WTC11 (cell line): ENCODE measurements around the gene OR3A2. TPM values are rescaled to one million over a fixed set of nuclear protein-coding genes. Genes with fewer than 3 reads are reported as not detected.
"Not testable (repeated sequence)": the region's sequence is repeated elsewhere in the genome, so short reads cannot be mapped to it uniquely, and the experiment has no call there.

Experiments used
- ATAC-seq: fragments of 200-7000 bp; cut with Tn5 transposase; 2 replicates; pipeline ENCODE4 v1.10.0; 2021; ENCODE audit warnings: mild to moderate bottlenecking, moderate library complexity
- CTCF ChIA-PET: fragments of 300-600 bp; sonication (Branson Sonifier 250); formaldehyde crosslinking; loops from one replicate; lab custom pipeline; 2021; ENCODE audit warnings: antibody characterized with exemption; lab: Charles Lee
- POLR2A ChIA-PET: fragments of 350-600 bp; sonication (Branson Sonifier 250); formaldehyde crosslinking; loops from one replicate; lab custom pipeline; 2021; ENCODE audit warnings: antibody characterized with exemption; lab: Charles Lee
- DNase-seq: peaks from one replicate; pipeline ENCODE4 v3.0.0; 2021; ENCODE audit warnings: low spot score
- H3K27ac Mint-ChIP-seq: 2 replicates; pipeline ENCODE4 v1.8.0; 2021; ENCODE audit warnings: mixed read lengths
- H3K27me3 Mint-ChIP-seq: 2 replicates; pipeline ENCODE4 v1.8.0; 2021; ENCODE audit warnings: low read depth, mild to moderate bottlenecking, moderate library complexity, mixed read lengths
- H3K36me3 Mint-ChIP-seq: 2 replicates; pipeline ENCODE4 v1.8.0; 2021; ENCODE audit warnings: mixed read lengths
- H3K4me1 Mint-ChIP-seq: 2 replicates; pipeline ENCODE4 v1.8.0; 2022; ENCODE audit warnings: mixed read lengths
- H3K4me3 Mint-ChIP-seq: 2 replicates; pipeline ENCODE4 v1.8.0; 2021; ENCODE audit warnings: mild to moderate bottlenecking, moderate library complexity, mixed read lengths
- H3K9me3 Mint-ChIP-seq: 2 replicates; pipeline ENCODE4 v1.8.0; 2021; ENCODE audit warnings: mixed read lengths
- ATF1 ChIP-seq: sonication (generic); formaldehyde crosslinking; IDR thresholded peaks from 2 replicates; pipeline ENCODE4 v1.8.1; 2023; ENCODE audit warnings: mild to moderate bottlenecking, moderate library complexity, missing genetic modification reagents
- CREM ChIP-seq: sonication (generic); formaldehyde crosslinking; IDR thresholded peaks from 2 replicates; pipeline ENCODE4 v1.8.1; 2022; ENCODE audit warnings: mild to moderate bottlenecking, missing genetic modification reagents, moderate library complexity
- GRHL2 ChIP-seq: fragments of 250-450 bp; sonication (Bioruptor Pico); IDR thresholded peaks from 2 replicates; pipeline ENCODE4 v1.8.0; 2022; ENCODE audit warnings: mild to moderate bottlenecking, moderate library complexity; ENCODE audit not compliant: insufficient replicate concordance, severe bottlenecking
- NFE2L1 ChIP-seq: sonication (generic); formaldehyde crosslinking; IDR thresholded peaks from 2 replicates; pipeline ENCODE4 v1.8.1; 2023; ENCODE audit warnings: missing genetic modification reagents
- NFYB ChIP-seq: sonication (generic); formaldehyde crosslinking; conservative IDR thresholded peaks from 2 replicates; pipeline ENCODE4 v1.8.0; 2022; ENCODE audit warnings: low read depth, missing genetic modification reagents
- TEAD1 ChIP-seq: sonication (generic); formaldehyde crosslinking; IDR thresholded peaks from 2 replicates; pipeline ENCODE4 v1.8.0; 2022; ENCODE audit warnings: mild to moderate bottlenecking, missing genetic modification reagents
- ZBTB21 ChIP-seq: sonication (generic); formaldehyde crosslinking; IDR thresholded peaks from 2 replicates; pipeline ENCODE4 v1.8.1; 2023; ENCODE audit warnings: mild to moderate bottlenecking, missing genetic modification reagents, borderline replicate concordance
- ZNF121 ChIP-seq: sonication (generic); formaldehyde crosslinking; IDR thresholded peaks from 2 replicates; pipeline ENCODE4 v1.8.0; 2023; ENCODE audit warnings: missing genetic modification reagents
- ZNF232 ChIP-seq: sonication (generic); formaldehyde crosslinking; IDR thresholded peaks from 2 replicates; pipeline ENCODE4 v1.8.0; 2022; ENCODE audit warnings: mild to moderate bottlenecking, missing genetic modification reagents
- ZNF263 ChIP-seq: sonication (generic); formaldehyde crosslinking; IDR thresholded peaks from 2 replicates; pipeline ENCODE4 v1.8.1; 2022; ENCODE audit warnings: low read depth, mild to moderate bottlenecking, moderate library complexity, missing genetic modification reagents
- ZNF317 ChIP-seq: sonication (generic); formaldehyde crosslinking; IDR thresholded peaks from 2 replicates; pipeline ENCODE4 v1.8.1; 2023; ENCODE audit warnings: low read depth, mild to moderate bottlenecking, moderate library complexity, missing genetic modification reagents, borderline replicate concordance
- total RNA-seq: library from RNA; stranded (reverse); gene quantifications from 3 replicates; pipeline ENCODE4 v1.2.3, GENCODE V29; 2021
- TF ChIP-seq, protein P1 (sequence below): sonication (generic); formaldehyde crosslinking; IDR thresholded peaks from 2 replicates; pipeline ENCODE4 v1.8.1; 2023; ENCODE audit warnings: mild to moderate bottlenecking, missing genetic modification reagents, moderate library complexity
- TF ChIP-seq, protein P2 (sequence below): sonication (generic); formaldehyde crosslinking; IDR thresholded peaks from 2 replicates; pipeline ENCODE4 v1.8.0; 2022; ENCODE audit warnings: mild to moderate bottlenecking, missing genetic modification reagents
- TF ChIP-seq, protein P3 (sequence below): fragments of 250-450 bp; sonication (Bioruptor Pico); IDR thresholded peaks from 2 replicates; pipeline ENCODE4 v1.9.0; 2021; ENCODE audit warnings: moderate library complexity, mild to moderate bottlenecking, inconsistent platforms, borderline replicate concordance
- TF ChIP-seq, protein P4 (sequence below): sonication (generic); formaldehyde crosslinking; IDR thresholded peaks from 2 replicates; pipeline ENCODE4 v1.8.0; 2022; ENCODE audit warnings: mild to moderate bottlenecking, missing genetic modification reagents
- TF ChIP-seq, protein P5 (sequence below): fragments of 250-450 bp; sonication (Bioruptor Pico); IDR thresholded peaks from 2 replicates; pipeline ENCODE4 v1.9.0; 2021; ENCODE audit warnings: mild to moderate bottlenecking
- TF ChIP-seq, protein P6 (sequence below): sonication (generic); formaldehyde crosslinking; IDR thresholded peaks from 2 replicates; pipeline ENCODE4 v1.8.1; 2023; ENCODE audit warnings: mild to moderate bottlenecking, missing genetic modification reagents, borderline replicate concordance
- TF ChIP-seq, protein P7 (sequence below): sonication (generic); formaldehyde crosslinking; IDR thresholded peaks from 2 replicates; pipeline ENCODE4 v1.8.1; 2022; ENCODE audit warnings: low read depth, missing genetic modification reagents, borderline replicate concordance
- TF ChIP-seq, protein P8 (sequence below): fragments of 250-450 bp; sonication (Bioruptor Pico); conservative IDR thresholded peaks from 2 replicates; pipeline ENCODE4 v1.9.0; 2021; ENCODE audit warnings: mild to moderate bottlenecking
- TF ChIP-seq, protein P9 (sequence below): sonication (generic); formaldehyde crosslinking; IDR thresholded peaks from 2 replicates; pipeline ENCODE4 v1.8.1; 2023; ENCODE audit warnings: mild to moderate bottlenecking, missing genetic modification reagents

Gene OR3A2
- total RNA-seq, 1 experiment from 2014 or later = not detected

DNA sequence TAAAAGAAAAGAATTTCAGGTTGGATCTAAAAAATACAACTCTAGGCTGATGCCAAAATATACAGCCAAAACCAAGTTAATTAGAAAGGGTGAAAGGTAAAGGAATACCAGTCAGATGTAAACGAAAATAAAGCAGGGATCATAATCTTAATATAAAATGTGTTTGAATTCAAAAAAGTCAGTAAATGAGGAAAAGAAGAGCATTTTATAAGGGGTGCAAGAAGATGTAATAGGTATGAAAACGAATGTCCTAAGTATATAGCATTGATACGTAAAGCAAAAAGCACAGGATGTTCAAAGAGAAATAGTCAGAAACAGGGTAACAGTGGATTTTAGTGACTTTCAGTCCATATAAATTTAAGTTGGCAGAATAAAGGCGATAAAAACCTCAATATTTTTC is 90.5 kb downstream of the OR3A2 start:
- ChIA-PET POLR2A (no interaction called here), CTCF (no interaction called here)
- Mint-ChIP-seq H3K27ac (no peak overlapping the region), H3K27me3 (peaks cover 5% of the 10 kb centered on the region), H3K4me3 (no peak overlapping the region), H3K9me3 (peaks cover 12% of the 10 kb centered on the region), H3K4me1 (no peaks in the 10 kb centered on the region)
- no peak for DNase-seq
- TF ChIP-seq GRHL2 = no peak
- no peak for TF ChIP-seq ATF1
- no peak for TF ChIP-seq NFE2L1 (CRISPR knock-in tag)
- TF ChIP-seq, protein P1, sequence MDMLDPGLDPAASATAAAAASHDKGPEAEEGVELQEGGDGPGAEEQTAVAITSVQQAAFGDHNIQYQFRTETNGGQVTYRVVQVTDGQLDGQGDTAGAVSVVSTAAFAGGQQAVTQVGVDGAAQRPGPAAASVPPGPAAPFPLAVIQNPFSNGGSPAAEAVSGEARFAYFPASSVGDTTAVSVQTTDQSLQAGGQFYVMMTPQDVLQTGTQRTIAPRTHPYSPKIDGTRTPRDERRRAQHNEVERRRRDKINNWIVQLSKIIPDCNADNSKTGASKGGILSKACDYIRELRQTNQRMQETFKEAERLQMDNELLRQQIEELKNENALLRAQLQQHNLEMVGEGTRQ (CRISPR knock-in tag) = no peak
- no peak for TF ChIP-seq ZBTB21 (CRISPR knock-in tag)
- TF ChIP-seq ZNF263 (CRISPR knock-in tag) = no peak
- TF ChIP-seq, protein P2, sequence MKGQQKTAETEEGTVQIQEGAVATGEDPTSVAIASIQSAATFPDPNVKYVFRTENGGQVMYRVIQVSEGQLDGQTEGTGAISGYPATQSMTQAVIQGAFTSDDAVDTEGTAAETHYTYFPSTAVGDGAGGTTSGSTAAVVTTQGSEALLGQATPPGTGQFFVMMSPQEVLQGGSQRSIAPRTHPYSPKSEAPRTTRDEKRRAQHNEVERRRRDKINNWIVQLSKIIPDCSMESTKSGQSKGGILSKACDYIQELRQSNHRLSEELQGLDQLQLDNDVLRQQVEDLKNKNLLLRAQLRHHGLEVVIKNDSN (CRISPR knock-in tag) = no peak
- TF ChIP-seq NFYB (CRISPR knock-in tag) = no peak
- no peak for TF ChIP-seq ZNF317 (CRISPR knock-in tag)
- no peak for TF ChIP-seq ZNF121 (CRISPR knock-in tag)
- TF ChIP-seq ZNF232 (CRISPR knock-in tag) = no peak
- TF ChIP-seq, protein P3, sequence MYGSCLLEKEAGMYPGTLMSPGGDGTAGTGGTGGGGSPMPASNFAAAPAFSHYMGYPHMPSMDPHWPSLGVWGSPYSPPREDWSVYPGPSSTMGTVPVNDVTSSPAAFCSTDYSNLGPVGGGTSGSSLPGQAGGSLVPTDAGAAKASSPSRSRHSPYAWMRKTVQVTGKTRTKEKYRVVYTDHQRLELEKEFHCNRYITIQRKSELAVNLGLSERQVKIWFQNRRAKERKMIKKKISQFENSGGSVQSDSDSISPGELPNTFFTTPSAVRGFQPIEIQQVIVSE = no peak
- TF ChIP-seq, protein P4, sequence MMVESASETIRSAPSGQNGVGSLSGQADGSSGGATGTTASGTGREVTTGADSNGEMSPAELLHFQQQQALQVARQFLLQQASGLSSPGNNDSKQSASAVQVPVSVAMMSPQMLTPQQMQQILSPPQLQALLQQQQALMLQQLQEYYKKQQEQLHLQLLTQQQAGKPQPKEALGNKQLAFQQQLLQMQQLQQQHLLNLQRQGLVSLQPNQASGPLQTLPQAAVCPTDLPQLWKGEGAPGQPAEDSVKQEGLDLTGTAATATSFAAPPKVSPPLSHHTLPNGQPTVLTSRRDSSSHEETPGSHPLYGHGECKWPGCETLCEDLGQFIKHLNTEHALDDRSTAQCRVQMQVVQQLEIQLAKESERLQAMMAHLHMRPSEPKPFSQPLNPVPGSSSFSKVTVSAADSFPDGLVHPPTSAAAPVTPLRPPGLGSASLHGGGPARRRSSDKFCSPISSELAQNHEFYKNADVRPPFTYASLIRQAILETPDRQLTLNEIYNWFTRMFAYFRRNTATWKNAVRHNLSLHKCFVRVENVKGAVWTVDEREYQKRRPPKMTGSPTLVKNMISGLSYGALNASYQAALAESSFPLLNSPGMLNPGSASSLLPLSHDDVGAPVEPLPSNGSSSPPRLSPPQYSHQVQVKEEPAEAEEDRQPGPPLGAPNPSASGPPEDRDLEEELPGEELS = no peak
- TF ChIP-seq, protein P5, sequence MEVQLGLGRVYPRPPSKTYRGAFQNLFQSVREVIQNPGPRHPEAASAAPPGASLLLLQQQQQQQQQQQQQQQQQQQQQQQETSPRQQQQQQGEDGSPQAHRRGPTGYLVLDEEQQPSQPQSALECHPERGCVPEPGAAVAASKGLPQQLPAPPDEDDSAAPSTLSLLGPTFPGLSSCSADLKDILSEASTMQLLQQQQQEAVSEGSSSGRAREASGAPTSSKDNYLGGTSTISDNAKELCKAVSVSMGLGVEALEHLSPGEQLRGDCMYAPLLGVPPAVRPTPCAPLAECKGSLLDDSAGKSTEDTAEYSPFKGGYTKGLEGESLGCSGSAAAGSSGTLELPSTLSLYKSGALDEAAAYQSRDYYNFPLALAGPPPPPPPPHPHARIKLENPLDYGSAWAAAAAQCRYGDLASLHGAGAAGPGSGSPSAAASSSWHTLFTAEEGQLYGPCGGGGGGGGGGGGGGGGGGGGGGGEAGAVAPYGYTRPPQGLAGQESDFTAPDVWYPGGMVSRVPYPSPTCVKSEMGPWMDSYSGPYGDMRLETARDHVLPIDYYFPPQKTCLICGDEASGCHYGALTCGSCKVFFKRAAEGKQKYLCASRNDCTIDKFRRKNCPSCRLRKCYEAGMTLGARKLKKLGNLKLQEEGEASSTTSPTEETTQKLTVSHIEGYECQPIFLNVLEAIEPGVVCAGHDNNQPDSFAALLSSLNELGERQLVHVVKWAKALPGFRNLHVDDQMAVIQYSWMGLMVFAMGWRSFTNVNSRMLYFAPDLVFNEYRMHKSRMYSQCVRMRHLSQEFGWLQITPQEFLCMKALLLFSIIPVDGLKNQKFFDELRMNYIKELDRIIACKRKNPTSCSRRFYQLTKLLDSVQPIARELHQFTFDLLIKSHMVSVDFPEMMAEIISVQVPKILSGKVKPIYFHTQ (CRISPR knock-in tag) = no peak
- TF ChIP-seq, protein P6, sequence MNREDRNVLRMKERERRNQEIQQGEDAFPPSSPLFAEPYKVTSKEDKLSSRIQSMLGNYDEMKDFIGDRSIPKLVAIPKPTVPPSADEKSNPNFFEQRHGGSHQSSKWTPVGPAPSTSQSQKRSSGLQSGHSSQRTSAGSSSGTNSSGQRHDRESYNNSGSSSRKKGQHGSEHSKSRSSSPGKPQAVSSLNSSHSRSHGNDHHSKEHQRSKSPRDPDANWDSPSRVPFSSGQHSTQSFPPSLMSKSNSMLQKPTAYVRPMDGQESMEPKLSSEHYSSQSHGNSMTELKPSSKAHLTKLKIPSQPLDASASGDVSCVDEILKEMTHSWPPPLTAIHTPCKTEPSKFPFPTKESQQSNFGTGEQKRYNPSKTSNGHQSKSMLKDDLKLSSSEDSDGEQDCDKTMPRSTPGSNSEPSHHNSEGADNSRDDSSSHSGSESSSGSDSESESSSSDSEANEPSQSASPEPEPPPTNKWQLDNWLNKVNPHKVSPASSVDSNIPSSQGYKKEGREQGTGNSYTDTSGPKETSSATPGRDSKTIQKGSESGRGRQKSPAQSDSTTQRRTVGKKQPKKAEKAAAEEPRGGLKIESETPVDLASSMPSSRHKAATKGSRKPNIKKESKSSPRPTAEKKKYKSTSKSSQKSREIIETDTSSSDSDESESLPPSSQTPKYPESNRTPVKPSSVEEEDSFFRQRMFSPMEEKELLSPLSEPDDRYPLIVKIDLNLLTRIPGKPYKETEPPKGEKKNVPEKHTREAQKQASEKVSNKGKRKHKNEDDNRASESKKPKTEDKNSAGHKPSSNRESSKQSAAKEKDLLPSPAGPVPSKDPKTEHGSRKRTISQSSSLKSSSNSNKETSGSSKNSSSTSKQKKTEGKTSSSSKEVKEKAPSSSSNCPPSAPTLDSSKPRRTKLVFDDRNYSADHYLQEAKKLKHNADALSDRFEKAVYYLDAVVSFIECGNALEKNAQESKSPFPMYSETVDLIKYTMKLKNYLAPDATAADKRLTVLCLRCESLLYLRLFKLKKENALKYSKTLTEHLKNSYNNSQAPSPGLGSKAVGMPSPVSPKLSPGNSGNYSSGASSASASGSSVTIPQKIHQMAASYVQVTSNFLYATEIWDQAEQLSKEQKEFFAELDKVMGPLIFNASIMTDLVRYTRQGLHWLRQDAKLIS = no peak
- TF ChIP-seq, protein P7, sequence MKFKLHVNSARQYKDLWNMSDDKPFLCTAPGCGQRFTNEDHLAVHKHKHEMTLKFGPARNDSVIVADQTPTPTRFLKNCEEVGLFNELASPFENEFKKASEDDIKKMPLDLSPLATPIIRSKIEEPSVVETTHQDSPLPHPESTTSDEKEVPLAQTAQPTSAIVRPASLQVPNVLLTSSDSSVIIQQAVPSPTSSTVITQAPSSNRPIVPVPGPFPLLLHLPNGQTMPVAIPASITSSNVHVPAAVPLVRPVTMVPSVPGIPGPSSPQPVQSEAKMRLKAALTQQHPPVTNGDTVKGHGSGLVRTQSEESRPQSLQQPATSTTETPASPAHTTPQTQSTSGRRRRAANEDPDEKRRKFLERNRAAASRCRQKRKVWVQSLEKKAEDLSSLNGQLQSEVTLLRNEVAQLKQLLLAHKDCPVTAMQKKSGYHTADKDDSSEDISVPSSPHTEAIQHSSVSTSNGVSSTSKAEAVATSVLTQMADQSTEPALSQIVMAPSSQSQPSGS (CRISPR knock-in tag) = no peak
- TF ChIP-seq, protein P8, sequence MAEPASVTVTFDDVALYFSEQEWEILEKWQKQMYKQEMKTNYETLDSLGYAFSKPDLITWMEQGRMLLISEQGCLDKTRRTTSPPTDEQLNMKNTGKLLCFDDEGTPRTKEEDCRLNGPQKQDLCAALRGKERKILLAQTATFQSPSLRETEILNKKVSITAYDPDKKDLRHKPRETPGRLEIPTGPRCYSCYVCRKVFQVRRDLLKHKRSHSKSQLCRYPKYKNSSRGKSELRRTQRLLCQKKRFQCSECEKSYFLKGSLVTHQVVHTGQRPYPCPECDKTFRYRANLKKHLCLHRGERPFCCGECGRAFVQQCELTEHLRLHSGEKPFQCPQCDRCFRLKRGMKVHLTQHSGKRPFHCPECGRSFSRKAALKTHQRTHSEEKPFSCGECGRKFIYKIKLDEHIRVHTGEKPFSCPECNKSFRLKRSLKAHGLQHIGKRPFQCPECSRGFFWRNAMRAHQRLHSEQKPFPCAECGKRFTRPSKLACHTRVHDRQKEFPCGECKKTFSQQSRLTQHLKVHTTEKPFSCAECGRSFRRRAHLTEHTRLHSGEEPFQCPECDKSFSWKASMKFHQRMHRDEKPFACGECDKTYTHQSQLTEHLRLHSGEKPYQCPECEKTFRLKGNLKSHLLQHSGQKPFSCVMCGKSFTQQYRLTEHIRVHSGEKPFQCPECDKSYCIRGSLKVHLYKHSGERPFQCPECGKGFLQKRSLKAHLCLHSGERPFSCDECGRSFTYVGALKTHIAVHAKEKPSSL = no peak
- TF ChIP-seq, protein P9, sequence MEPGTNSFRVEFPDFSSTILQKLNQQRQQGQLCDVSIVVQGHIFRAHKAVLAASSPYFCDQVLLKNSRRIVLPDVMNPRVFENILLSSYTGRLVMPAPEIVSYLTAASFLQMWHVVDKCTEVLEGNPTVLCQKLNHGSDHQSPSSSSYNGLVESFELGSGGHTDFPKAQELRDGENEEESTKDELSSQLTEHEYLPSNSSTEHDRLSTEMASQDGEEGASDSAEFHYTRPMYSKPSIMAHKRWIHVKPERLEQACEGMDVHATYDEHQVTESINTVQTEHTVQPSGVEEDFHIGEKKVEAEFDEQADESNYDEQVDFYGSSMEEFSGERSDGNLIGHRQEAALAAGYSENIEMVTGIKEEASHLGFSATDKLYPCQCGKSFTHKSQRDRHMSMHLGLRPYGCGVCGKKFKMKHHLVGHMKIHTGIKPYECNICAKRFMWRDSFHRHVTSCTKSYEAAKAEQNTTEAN (CRISPR knock-in tag) = no peak
- TF ChIP-seq TEAD1 (CRISPR knock-in tag) = no peak
- TF ChIP-seq CREM (CRISPR knock-in tag) = no peak
- TF ChIP-seq, all 79 proteins: peak for 0
- H3K36me3 Mint-ChIP-seq = no peaks in the 10 kb centered on the region
- ATAC-seq = no peak

DNA sequence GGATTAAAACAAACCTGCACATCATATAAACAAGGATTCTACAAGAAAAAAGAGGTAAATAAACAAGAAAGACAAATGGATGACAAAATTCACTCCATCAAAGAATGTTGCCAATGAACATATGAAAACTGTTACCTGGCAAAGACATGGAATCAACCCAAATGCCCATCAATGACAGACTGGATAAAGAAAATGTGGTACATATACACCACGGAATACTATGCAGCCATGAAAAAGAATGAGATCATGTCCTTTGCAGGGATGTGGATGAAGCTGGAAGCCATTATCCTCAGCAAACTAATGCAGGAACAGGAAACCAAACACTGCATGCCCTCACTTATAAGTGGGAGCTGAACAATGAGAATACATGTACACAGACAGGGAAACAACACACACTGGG is 92.6 kb downstream of the OR3A2 start:
- DNase-seq, H3K4me1 Mint-ChIP-seq, ATAC-seq, H3K4me3 Mint-ChIP-seq, H3K27ac Mint-ChIP-seq, H3K27me3 Mint-ChIP-seq, POLR2A ChIA-PET, H3K36me3 Mint-ChIP-seq, CTCF ChIA-PET: not testable (repeated sequence)
- peaks cover 12% of the 10 kb centered on the region for H3K9me3 Mint-ChIP-seq
